T-helper 2 cell (primary cell): Measurements from ENCODE around the gene CELSR1.
"Not testable (repeated sequence)": the region's sequence is repeated elsewhere in the genome, so short reads cannot be mapped to it uniquely, and the experiment has no call there.

Source experiments
- DNase-seq, 5 experiments: peaks; one replicate each; pipeline versions ENCODE4 v3.0.0 to v3.0.0-alpha.2; 2012 to 2022

The CELSR1 gene

DNA sequence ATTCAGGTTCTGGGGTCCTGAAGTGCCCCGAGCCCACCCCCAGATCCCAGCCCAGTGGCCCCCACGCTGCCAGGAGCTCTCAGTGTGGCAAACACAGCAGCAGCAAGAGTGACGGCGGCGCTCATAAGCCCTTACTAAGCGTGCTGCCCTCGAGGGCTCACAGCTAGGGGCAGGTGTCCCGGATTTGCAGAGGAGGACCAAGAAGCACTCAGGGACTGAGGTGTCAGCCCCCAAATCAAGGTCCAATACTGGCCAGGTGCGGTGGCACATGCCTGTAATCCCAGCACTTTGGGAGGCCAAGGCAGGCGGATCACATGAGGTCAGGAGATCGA, 25.4 kb downstream of the CELSR1 start:
- no peak for DNase-seq

DNA sequence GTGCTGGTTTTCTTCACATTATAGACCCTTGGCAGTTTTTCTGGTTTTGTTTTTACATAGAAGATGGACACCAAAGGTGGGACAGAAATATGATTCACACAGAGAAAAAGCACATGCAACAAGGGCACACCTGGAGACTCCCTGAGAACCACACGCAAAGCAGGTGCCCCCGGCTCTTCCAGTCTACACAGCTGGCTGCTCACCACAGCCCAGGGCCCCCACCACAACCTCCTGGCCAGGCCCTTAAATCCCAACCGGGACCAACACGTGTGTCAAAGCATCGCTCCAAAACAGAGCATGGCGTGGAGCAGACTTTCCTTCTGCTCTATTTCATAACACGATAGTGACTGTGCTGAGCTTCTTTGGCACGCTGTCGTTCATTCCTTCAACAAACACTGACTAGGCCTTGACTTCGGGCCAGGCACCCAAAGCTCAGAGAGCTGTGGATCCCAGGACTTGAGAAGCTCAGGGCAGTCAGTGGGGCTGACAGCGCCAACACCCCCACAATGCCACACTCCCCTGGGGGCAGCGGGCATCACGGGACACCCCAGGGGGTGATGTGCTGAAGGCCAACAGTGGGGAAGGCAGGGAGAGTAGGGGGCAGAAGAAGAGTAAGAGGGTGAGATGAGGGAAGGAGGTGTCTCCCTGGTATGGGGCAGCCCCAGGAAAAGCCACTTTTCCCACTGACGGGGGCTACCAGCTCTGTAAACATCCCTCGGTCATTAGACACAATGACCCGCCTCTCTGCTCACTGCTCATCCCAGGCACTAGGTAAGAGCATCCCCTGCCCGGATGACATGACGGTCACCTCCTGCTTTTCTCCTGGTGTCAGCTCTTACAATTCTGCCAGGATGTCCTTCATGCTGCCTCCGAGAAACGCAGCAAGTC, 26.0 kb downstream of the CELSR1 start:
- DNase-seq = no peak

DNA sequence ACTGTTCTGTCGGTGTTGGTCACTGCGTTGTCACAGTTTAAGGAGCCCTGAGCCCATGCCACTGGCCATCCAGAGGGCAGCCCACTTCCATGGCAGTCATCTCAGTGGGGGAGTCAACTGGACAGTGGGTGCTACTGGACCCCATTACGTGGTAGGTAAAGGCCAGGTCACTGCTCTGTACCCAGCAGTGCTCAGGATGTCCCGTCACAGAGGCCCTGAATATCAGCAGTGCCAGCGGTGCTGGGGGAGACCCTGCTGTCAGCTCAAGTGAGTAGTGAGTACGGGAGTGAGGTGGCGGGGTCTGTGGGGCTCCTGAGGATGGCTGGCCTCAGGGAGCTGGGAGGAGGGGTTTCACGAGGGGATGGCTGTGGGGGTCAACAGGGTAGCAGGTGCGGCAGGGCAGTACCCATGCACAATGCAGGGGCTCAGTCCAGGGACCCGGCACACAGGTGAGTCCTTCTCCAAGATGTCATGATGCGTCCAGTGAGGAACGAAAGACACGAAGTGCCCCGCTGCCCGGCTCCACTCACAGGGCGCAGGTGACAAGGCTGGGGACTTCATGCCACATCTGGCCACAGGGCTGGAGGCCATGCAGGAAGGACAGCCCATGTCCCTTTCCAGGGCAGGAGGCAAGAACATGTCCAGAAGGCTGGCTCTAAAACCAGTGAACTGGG, 27.9 kb downstream of the CELSR1 start:
- DNase-seq = no peak

DNA sequence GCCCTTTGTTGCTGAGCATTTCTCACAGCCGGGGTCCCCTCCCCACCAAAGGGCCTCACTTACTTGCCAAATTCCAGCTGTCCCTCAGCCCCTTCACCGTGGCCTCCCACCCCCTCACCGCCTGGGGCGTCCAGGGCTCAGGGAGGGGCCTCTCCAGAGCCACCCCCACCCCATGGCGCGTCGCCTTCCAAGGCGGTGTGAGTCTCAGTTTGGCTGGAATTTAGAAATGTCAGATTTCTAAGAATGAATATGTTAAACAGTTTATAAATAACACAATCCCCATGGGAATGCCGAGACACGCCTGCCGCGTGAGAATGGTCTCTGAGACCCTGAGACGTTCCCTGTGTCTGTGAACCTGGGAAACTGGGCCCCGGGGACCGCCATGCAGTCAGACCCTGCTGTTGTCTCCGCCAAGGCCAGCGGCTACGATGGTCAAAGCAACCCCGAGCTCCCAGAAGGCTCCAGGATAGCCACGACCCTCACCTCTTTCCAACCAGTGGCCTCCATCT, 28.9 kb downstream of the CELSR1 start:
- no peak for DNase-seq

DNA sequence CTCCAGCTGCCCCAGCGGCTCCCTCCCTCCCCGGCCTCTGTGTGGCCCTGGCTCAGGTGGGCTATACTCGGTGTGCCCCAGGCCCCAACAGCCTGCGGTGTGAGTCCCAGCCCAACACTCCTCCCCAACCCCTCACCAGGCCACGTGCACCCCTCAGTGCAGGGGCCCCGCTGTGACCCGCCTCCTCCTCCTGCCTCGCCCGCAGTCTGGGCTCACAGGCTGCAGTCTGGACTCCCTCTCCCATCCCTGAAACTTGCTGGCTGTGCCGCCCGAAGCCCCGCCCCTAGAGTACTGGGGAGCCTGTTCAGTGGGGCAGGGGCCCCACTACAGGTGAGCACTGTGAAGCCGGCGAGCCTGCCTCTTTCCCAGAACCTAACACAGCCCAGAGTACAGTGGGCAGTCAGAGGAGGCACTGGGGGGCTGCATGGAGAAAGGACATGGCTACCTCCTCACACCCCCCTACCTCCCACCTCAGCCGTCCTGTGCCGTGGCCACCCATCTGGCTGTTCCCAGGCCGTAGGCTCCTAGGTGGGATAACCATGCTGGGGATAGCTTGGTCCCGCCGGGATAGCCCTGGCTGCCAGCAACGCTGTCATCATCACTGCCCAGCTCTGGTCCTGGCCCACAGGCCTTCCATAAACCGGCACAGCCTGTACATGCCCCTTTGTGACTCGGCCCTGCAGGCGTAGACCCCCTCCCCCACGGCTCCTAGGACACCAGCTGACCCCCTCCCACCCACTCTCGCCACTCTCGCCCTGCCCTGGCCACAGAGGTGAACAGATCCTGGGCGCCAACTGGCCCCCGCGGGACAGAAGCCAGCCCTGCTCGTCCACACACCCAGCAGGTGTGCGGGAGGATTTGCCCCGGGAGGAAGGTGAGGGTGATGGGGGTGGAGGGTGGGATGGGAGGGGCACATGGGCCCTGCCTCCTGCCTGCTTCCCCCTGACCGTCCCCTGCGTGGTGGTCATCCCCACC, 29.7 kb downstream of the CELSR1 start:
- DNase-seq = no peak

DNA sequence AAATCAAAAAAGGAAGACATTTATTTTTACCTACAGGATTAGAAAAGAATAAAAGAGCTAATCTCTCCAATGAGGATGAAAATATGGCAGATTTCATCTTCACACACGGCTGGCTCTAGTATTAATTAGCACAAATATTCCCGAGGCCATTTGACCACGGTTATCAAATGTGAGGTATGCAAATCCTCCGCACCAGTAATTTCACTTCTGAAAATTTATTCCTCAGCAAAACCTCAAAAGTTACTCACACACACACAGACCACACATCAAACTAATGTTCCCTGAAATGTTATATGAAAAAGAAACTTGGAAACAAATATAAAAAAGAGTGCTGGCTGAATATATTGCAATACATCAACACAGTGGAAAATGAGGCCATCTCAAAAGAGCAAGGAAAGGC, 32.8 kb downstream of the CELSR1 start:
- DNase-seq = no peak

DNA sequence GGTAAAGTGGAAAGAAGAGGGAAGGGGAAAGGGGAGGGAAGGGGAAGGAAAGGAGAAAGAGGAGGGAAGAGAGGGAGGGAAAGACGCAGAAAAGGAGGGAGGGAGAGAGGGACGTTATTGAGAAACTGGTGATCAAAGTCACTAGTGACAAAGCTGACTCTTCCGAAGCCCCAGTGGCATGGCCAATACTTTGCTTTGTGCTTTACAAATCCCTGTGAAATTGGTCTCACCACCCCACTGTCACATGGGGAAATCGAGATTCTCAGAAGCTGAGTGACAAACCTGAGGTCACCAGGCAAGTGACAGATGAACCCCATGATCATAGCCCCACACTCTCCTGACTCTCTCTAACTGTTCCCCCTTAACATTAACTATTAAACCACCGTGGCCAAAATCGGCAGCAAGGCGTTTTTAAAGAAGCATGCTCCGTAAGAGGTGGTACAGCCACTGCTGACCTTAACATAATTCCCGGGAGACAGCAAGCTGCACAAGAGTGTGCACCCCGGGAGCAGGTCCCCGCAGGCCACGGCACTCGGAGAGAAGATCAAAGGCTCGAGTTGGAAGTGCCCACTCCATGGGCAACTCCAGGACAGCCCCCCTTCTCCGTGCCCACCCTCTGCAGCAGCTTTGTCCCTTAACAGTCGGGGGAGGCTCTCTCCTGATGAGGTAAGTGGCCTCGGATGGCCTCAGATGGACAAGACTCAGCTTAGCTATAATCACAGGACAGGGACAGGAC, 34.8 kb downstream of the CELSR1 start:
- no peak for DNase-seq

DNA sequence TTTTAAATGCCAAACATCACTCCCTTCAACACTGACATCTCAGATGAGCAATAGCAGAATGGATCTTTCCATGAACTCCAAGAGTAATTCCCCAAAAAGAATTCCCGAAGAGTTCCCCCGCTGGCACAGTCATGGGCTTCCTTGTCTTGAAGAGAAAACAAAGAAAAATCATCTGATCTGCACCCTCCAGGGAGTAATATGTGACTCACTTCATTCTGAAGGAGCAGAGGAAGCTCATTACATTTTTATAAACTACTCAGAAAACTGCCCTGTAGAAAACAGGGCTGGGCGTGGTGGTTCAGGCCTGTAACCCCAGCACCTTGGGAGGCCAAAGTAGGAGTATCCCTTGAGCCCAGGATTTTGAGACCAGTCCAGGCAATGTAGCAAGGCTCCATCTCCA, 35.7 kb downstream of the CELSR1 start:
- no peak for DNase-seq

DNA sequence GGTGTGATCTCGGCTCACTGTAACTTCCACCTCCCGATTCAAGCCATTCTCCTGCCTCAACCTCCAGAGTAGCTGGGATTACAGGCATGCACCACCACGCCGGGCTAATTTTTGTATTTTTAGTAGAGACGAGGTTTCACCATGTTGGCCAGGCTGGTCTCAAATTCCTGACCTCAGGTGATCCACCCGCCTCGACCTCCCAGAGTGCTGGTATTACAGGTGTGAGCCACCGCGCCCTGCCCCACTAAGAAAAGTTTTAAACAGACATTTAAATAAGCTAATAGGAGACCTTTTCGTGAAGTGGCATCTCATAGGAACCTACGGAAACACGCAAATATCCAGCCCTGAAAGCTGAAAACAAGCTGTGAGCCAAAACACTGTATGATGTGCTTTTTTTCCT, 36.2 kb downstream of the CELSR1 start:
- DNase-seq = not testable (repeated sequence)

DNA sequence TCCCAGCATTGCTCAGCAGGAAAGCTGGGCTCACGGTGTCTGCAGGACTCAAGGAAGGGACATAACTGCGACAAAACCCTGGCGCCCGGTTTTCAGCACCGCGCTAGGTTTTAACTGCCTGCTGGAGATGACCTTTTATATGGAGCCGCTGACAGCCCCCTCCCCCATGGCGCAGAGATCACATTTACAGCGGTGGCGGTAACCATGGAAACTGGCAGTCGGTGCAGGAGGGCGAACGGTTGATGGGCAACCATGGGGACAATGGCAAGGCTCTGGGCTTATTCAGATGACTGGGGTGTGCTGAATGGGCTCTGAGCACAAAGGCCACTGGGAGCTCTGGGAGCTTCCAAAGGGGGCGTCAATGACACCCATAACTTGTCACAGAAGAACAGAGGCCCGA, 37.2 kb downstream of the CELSR1 start:
- DNase-seq = no peak

DNA sequence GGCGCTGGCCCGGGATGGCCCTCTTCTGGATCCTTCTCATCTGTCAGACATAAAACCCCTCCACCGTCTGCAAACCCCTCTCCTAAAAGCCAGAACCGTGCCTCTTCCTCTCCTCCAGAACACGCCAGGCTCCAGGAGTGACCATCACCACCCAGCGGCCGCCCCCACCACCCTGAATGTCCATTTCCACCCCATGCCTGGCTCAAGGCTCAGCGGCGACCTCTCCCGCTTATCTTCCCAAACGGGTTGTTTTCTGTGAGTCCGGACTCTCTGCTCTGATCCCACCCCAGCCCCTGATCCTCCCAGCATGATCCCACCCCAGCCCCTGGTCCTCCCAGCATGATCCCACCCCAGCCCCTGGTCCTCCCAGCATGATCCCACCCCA, 37.6 kb downstream of the CELSR1 start:
- DNase-seq = no peak

DNA sequence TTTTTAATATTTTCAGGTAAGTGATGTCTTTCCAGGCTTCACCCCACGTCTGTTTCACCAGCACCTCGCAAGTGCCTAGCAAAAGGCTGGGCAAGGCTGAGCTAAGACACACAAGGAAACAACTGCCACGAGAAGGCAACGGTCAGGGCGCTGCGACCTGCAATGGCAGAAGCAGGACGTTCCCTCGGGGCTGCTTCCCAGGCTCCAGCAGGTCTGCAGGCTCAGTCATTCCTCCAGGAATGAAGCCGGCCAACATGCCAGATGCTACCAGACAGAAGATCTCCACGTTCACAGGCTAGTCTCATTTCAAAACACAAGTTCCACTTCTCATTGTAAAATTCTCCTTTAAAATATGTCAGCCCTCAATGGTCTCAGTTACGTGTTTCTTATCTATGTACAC, 45.5 kb downstream of the CELSR1 start:
- DNase-seq = no peak

DNA sequence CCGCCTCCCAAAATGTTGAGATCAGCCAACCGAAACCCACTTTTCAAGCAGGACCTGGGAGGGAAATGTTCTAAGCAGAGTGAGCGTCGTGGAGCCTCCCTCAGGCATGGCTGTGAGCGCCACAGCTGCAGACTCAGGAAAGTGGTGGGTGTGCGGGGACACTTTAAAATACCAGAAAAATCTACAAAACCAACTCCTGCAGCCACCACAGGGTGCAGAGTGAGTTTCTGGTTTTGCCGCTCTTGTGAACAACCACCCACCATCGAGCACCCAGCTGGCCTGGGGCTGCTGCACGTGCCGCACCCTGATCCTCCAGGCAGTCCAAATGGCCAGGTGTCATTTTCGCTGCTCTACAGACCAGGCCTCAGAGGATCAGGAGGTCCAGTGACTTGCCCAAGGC, 46.9 kb downstream of the CELSR1 start:
- no peak for DNase-seq

DNA sequence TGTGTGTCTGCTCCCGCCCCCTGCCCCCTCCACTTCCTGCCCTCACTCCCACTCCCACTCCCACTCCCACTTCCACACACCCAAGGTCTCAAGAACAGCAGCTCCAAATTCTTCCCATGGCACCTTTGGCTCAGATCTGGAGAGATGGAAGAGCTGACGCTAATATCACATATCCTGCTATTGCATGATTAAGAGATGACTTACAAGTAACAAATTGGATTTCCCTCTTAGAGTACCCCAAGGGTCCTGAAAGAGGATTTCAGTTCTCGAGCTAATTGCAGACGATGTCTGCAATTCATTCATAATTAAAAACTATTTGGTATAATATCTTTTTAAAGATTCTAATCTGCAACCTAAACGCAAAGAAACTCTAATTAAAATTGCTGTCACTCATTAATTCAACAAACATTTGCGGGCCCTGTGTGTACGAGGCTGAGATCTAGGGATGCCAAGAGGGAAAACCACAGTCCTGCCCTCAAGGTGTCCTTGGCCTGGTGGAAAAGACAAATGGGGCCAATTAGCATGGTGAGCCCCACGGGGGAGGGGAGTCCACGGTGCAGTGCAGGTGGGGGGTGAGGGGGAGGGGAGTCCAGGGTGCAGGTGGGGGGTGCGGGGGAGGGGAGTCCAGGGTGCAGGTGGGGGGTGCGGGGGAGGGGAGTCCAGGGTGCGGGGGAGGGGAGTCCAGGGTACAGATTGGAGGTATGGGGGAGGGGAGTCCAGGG, 50.3 kb downstream of the CELSR1 start:
- no peak for DNase-seq

DNA sequence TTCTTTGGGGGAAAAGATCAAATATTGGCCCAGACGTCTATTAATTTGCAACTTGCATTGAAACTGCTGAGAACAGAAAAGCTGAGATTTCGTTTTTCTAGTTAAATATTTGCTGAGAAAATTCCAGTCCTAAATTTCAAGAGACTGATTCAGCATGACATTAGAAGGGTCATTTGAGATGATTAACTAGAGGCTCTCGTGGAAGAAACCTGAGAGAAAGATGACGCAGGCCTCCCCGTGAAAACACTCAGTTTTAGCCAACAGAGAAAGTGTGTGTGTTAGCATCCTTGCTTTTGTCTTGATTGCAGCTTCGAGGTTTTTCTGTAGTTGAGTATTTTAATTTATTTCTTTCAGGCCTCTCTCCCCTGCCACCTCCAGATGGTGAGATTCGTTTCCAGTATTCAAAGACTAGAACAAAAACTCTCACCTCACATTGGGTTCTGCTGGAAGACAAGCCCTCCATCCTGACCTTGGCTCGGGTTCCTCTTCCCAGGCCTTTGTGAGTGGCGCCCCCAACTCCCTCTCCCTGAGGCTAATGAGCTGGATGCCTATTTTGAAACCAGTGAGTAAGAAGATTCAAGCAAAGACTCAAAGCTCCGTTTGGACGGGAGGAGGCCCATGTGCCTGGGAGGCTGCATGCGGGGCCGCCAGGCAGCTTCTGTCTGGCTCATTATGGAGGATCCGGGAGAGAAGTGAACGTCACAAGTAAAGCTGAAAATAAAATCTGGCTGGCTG, 52.4 kb downstream of the CELSR1 start:
- DNase-seq = no peak

DNA sequence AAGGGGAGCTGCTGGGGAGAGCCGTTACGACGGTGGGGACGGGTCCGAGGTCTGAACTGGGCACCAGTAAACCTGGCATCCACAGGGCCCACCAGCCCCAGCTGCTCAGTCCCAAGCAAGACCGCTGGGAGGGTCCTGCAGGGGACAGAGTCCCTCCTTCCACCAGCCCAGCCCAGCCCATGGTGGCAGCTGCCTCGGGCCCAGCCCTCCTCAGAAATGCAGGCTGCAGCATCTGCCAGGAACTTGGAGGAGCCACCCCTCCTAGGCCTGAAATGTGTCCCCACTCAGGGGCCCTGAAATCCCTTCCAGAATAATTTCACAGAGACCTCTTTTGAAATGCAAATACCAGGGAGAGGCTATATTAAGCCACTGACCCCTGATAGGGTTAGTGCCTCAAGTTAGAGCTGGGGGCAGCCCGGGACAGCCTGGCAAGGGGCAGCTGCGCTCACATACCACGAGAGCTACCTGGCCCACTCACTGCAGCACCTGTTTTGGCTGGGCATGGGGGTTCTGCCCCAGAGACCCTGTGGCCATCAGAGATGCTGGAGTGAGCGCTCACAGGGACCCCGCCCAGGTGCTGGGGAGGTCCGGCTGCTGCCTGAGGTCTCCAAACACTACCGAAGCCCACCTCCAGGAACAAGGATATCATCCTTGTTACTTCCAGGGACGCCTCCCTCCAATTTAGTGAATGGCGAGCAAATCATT, 53.1 kb downstream of the CELSR1 start:
- DNase-seq = no peak

DNA sequence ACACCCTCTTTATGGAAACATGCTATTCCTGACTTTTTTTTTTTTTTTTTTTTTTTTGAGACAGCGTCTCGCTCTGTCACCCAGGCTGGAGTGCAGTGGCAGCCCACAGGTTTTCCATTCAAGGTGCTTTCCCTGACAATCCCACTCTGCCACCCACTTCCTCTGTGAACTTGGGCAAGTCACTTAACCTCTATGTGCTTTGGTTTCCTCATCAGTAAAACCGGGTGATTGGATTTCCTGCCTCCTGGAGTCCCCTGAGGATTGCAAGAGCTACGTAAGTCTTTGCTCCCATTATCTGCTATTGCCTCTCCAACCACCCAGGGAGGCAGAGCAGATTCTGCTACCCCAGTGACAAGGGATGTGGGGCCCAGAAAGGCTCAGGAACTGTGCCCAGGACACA, 54.1 kb downstream of the CELSR1 start:
- DNase-seq = no peak

DNA sequence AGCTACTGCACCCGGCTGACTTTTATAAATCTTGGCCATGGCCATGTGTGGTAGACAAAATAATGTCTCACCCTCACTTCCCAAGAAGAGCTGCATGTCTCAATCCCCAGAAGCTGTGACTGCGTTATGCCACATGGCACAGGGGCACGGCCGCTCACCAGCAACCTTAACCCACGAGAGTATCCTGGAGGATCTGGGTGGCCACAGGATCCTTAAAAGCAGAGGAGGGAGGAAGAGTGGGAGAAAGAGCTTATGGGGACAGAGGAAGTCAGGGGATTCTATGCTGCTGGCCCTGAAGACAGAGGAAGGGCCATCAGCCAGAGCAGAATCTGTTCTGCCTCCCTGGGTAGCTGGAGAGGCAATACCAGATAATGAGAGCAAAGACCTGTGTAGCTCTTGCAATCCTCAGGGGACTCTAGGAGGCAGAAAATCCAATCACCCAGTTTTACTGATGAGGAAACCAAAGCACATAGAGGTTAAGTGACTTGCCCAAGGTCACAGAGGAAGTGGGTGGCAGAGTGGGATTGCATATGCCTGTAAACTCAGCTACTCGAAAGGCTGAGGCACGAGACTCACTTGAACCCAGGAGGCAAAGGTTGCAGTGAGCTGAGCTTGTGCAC, 55.3 kb downstream of the CELSR1 start:
- DNase-seq = no peak

DNA sequence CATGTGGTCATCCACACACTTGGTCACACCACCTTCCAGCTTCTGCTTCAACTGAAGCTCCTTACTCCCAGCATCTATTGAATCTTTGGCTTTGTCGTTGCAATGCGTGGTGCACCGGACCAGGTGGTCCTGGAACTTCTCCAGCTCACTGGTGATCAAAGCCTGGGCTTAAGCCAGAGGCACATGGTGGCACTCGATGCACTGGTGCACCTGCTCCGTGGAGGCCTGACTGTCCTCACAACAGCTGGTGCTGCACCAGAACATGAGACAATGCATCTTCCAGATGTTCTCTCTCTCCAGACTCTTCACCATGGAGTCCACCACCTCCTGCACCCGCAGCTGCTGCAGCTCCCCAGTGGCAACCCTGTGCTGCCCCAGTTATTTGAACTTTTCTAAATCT, 56.0 kb downstream of the CELSR1 start:
- no peak for DNase-seq

DNA sequence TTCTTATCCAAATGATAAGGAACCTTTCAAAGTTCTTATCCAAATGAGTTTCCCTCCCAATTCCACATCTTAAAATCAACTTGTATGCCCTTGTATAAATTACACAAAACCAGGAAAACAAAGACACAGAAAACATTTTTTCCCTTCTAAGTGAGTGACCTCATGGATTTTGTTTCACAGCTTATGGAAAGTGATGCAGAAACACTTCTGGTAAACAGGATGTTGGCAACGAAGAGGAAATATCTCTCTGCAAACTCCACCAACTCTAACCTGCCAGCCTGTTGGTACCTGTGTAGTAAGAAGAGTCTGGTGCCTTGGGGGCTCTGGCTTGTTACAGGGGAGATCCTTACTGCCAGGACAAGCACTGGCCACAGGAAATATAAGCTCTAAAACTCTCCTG, 57.0 kb downstream of the CELSR1 start:
- DNase-seq = no peak
